ENCODE data around the gene FAM200C.
"Not testable (repeated sequence)": the region's sequence is repeated elsewhere in the genome, so short reads cannot be mapped to it uniquely, and the experiment has no call there.

Gene FAM200C

GRCh38 chr5:160441311-160441781 is 41.5 kb upstream of the FAM200C start:
- TF ChIP-seq SUZ12 (IDR thresholded peaks at IDR 0.05; ENCODE audit: extremely low read depth, insufficient read depth, insufficient read length) (no peak), ZNF274 (IDR thresholded peaks at IDR 0.05; ENCODE audit: low read depth, low read length) (no peak), YY1 (IDR thresholded peaks at IDR 0.05; ENCODE audit: insufficient read depth, insufficient read length) (no peak)
- H3K9me3 ChIP-seq (ENCODE audit: insufficient read depth, low read length) = no peaks in the 10 kb centered on the region
- no peaks in the 10 kb centered on the region for H3K36me3 ChIP-seq (ENCODE audit: insufficient read depth, insufficient read length, low read length)
- H3K27me3 ChIP-seq (ENCODE audit: insufficient read depth, insufficient read length) = no peaks in the 10 kb centered on the region
- no peak for DNase-seq (ENCODE audit: low read depth, low spot score)
- no peaks in the 10 kb centered on the region for H3K4me1 ChIP-seq (ENCODE audit: insufficient read depth, insufficient read length)
- no peak overlapping the region for H3K4me3 ChIP-seq (ENCODE audit: insufficient read length, low read depth)
- no peak overlapping the region for H3K9ac ChIP-seq (ENCODE audit: insufficient read length, low read depth)

DNA sequence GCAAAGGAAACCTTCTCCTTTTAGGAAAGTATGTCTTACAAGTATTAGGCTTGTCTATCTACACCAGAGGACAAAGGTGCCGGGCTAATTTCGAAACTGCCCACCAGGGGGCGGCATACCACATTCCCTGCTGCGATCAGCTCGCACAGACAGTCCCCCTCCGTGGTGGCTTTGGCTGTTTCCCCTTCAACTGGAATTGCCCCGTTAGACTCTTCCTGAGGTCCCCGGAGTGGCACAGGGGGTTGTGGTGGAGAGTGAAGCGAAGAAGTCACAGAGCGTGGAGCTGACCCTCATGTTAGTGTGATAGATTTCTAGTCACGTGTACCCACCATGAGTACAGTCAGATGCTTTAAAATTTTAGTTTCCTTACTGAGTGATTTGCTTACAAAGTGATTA is 39.3 kb upstream of the FAM200C start:
- no peaks in the 10 kb centered on the region for H3K9me3 ChIP-seq (ENCODE audit: insufficient read depth, low read length)
- H3K27me3 ChIP-seq (ENCODE audit: insufficient read depth, insufficient read length) = no peaks in the 10 kb centered on the region
- peak; percentile 61 for DNase-seq (ENCODE audit: low read depth, low spot score)
- H3K4me3 ChIP-seq (ENCODE audit: insufficient read length, low read depth) = no peak overlapping the region
- TF ChIP-seq YY1 (IDR thresholded peaks at IDR 0.05; ENCODE audit: insufficient read depth, insufficient read length) = no peak
- TF ChIP-seq SUZ12 (IDR thresholded peaks at IDR 0.05; ENCODE audit: extremely low read depth, insufficient read depth, insufficient read length) = no peak
- TF ChIP-seq ZNF274 (IDR thresholded peaks at IDR 0.05; ENCODE audit: low read depth, low read length) = no peak
- no peaks in the 10 kb centered on the region for H3K36me3 ChIP-seq (ENCODE audit: insufficient read depth, insufficient read length, low read length)
- H3K9ac ChIP-seq (ENCODE audit: insufficient read length, low read depth) = no peak overlapping the region
- no peaks in the 10 kb centered on the region for H3K4me1 ChIP-seq (ENCODE audit: insufficient read depth, insufficient read length)

- no peaks in the 10 kb centered on the region for H3K27me3 ChIP-seq (ENCODE audit: insufficient read depth, insufficient read length)
- DNase-seq (ENCODE audit: low read depth, low spot score) = no peak
- H3K9ac ChIP-seq (ENCODE audit: insufficient read length, low read depth) = no peak overlapping the region
- no peaks in the 10 kb centered on the region for H3K36me3 ChIP-seq (ENCODE audit: insufficient read depth, insufficient read length, low read length)
- no peak overlapping the region for H3K4me3 ChIP-seq (ENCODE audit: insufficient read length, low read depth)
- H3K9me3 ChIP-seq (ENCODE audit: insufficient read depth, low read length) = no peaks in the 10 kb centered on the region
- TF ChIP-seq ZNF274 (IDR thresholded peaks at IDR 0.05; ENCODE audit: low read depth, low read length) = no peak
- TF ChIP-seq YY1 (IDR thresholded peaks at IDR 0.05; ENCODE audit: insufficient read depth, insufficient read length) = no peak
- TF ChIP-seq SUZ12 (IDR thresholded peaks at IDR 0.05; ENCODE audit: extremely low read depth, insufficient read depth, insufficient read length) = no peak
- no peaks in the 10 kb centered on the region for H3K4me1 ChIP-seq (ENCODE audit: insufficient read depth, insufficient read length)
Observed at GRCh38 chr5:160438316-160439204, 38.7 kb upstream of the FAM200C start.

GRCh38 chr5:160437271-160437670 is 37.4 kb upstream of the FAM200C start:
- H3K4me3 ChIP-seq (ENCODE audit: insufficient read length, low read depth) = no peak overlapping the region
- H3K27me3 ChIP-seq (ENCODE audit: insufficient read depth, insufficient read length) = no peaks in the 10 kb centered on the region
- H3K9me3 ChIP-seq (ENCODE audit: insufficient read depth, low read length) = no peaks in the 10 kb centered on the region
- H3K36me3 ChIP-seq (ENCODE audit: insufficient read depth, insufficient read length, low read length) = no peaks in the 10 kb centered on the region
- H3K4me1 ChIP-seq (ENCODE audit: insufficient read depth, insufficient read length) = no peaks in the 10 kb centered on the region
- no peak for TF ChIP-seq ZNF274 (IDR thresholded peaks at IDR 0.05; ENCODE audit: low read depth, low read length)
- no peak for TF ChIP-seq YY1 (IDR thresholded peaks at IDR 0.05; ENCODE audit: insufficient read depth, insufficient read length)
- TF ChIP-seq SUZ12 (IDR thresholded peaks at IDR 0.05; ENCODE audit: extremely low read depth, insufficient read depth, insufficient read length) = no peak
- no peak for DNase-seq (ENCODE audit: low read depth, low spot score)
- no peak overlapping the region for H3K9ac ChIP-seq (ENCODE audit: insufficient read length, low read depth)

GRCh38 chr5:160436661-160437060 is 36.8 kb upstream of the FAM200C start:
- H3K27me3 ChIP-seq (ENCODE audit: insufficient read depth, insufficient read length); H3K4me1 ChIP-seq (ENCODE audit: insufficient read depth, insufficient read length); H3K36me3 ChIP-seq (ENCODE audit: insufficient read depth, insufficient read length, low read length); H3K9ac ChIP-seq (ENCODE audit: insufficient read length, low read depth); DNase-seq (ENCODE audit: low read depth, low spot score); H3K9me3 ChIP-seq (ENCODE audit: insufficient read depth, low read length); H3K4me3 ChIP-seq (ENCODE audit: insufficient read length, low read depth): not testable (repeated sequence)

GRCh38 chr5:160436017-160436416 is 36.2 kb upstream of the FAM200C start:
- DNase-seq (ENCODE audit: low read depth, low spot score) = no peak
- Histone ChIP-seq H3K4me3 (ENCODE audit: insufficient read length, low read depth) (no peak overlapping the region), H3K27me3 (ENCODE audit: insufficient read depth, insufficient read length) (no peaks in the 10 kb centered on the region), H3K4me1 (ENCODE audit: insufficient read depth, insufficient read length) (no peaks in the 10 kb centered on the region), H3K9me3 (ENCODE audit: insufficient read depth, low read length) (no peaks in the 10 kb centered on the region), H3K36me3 (ENCODE audit: insufficient read depth, insufficient read length, low read length) (no peaks in the 10 kb centered on the region), H3K9ac (ENCODE audit: insufficient read length, low read depth) (no peak overlapping the region)
- no peak for TF ChIP-seq SUZ12 (IDR thresholded peaks at IDR 0.05; ENCODE audit: extremely low read depth, insufficient read depth, insufficient read length)
- no peak for TF ChIP-seq YY1 (IDR thresholded peaks at IDR 0.05; ENCODE audit: insufficient read depth, insufficient read length)
- no peak for TF ChIP-seq ZNF274 (IDR thresholded peaks at IDR 0.05; ENCODE audit: low read depth, low read length)

DNA sequence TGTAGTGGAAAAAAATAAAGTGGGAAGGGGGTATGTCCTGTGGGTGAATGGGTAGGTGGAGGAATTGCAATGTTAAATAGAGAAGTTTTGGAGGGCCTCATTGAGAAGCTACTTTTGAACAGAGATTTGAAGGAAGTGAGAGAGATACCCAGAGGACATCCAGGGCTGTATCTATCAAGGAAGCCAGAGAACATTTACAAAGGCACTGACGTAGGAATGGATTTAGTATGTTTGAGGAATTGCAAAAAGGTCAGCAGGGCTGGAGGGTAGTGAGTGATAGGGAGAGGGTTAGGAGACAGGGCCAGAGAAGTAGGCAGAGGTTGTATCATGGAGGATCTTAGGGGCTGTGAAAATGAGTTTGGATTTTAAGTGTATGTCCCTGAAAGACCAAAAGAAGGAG is 35.7 kb upstream of the FAM200C start:
- DNase-seq (ENCODE audit: low read depth, low spot score) = no peak
- Histone ChIP-seq H3K9me3 (ENCODE audit: insufficient read depth, low read length) (no peaks in the 10 kb centered on the region), H3K4me1 (ENCODE audit: insufficient read depth, insufficient read length) (no peaks in the 10 kb centered on the region), H3K4me3 (ENCODE audit: insufficient read length, low read depth) (no peak overlapping the region), H3K27me3 (ENCODE audit: insufficient read depth, insufficient read length) (no peaks in the 10 kb centered on the region), H3K9ac (ENCODE audit: insufficient read length, low read depth) (no peak overlapping the region), H3K36me3 (ENCODE audit: insufficient read depth, insufficient read length, low read length) (no peaks in the 10 kb centered on the region)
- TF ChIP-seq ZNF274 (IDR thresholded peaks at IDR 0.05; ENCODE audit: low read depth, low read length) (no peak), SUZ12 (IDR thresholded peaks at IDR 0.05; ENCODE audit: extremely low read depth, insufficient read depth, insufficient read length) (no peak), YY1 (IDR thresholded peaks at IDR 0.05; ENCODE audit: insufficient read depth, insufficient read length) (no peak)

All from NT2/D1 (cell line).